NB4 (cell line): ENCODE results near the gene TBC1D4.

Experiments
- DNase-seq: peaks from one replicate; pipeline ENCODE4 v3.0.0; 2010; ENCODE audit warnings: low read depth
- H3K4me3 ChIP-seq: one replicate; pipeline ENCODE4 v1.5.1; 2011; ENCODE audit warnings: mild to moderate bottlenecking, low read depth, low read length, moderate library complexity
- MAX ChIP-seq: IDR thresholded peaks from 2 replicates; pipeline ENCODE4 v1.6.1; 2011; ENCODE audit warnings: low read depth, low read length
- MYC ChIP-seq: IDR thresholded peaks from 2 replicates; pipeline ENCODE4 v1.6.1; 2011; ENCODE audit warnings: low read depth, low read length
- POLR2A ChIP-seq: IDR thresholded peaks from 2 replicates; pipeline ENCODE4 v1.6.1; 2011; ENCODE audit warnings: mild to moderate bottlenecking; ENCODE audit not compliant: insufficient read length; ENCODE audit errors: extremely low read depth
- TF ChIP-seq, protein P1 (sequence below): IDR thresholded peaks from one replicate; pipeline ENCODE4 v1.5.1; 2012; ENCODE audit warnings: low read depth, low read length

The TBC1D4 gene

DNA sequence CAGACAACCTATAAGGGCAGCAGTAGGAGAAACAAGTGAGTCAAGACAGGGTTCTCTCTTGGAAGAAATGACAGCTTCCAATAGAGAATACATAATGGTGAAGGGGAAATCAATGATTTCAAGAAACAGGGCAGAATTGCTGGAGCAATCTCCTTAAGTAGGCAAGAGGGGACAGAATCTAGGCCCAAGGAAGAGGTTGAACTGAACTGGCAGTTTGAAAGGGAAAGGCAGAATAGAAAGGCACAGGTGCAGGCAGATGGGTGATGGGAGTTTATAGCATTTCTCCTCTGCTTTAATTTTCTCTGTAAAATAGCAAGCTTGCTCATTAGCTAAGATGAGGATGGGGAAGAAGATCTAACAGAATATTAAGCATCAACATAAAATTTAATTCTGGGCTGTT is 110.8 kb downstream of the TBC1D4 start:
- TF ChIP-seq MYC (no peak), MAX (no peak), POLR2A (no peak)
- TF ChIP-seq, protein P1, sequence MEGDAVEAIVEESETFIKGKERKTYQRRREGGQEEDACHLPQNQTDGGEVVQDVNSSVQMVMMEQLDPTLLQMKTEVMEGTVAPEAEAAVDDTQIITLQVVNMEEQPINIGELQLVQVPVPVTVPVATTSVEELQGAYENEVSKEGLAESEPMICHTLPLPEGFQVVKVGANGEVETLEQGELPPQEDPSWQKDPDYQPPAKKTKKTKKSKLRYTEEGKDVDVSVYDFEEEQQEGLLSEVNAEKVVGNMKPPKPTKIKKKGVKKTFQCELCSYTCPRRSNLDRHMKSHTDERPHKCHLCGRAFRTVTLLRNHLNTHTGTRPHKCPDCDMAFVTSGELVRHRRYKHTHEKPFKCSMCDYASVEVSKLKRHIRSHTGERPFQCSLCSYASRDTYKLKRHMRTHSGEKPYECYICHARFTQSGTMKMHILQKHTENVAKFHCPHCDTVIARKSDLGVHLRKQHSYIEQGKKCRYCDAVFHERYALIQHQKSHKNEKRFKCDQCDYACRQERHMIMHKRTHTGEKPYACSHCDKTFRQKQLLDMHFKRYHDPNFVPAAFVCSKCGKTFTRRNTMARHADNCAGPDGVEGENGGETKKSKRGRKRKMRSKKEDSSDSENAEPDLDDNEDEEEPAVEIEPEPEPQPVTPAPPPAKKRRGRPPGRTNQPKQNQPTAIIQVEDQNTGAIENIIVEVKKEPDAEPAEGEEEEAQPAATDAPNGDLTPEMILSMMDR = no peak
- H3K4me3 ChIP-seq = no peak overlapping the region
- DNase-seq = no peak

- no peak for DNase-seq
- no peak for TF ChIP-seq POLR2A
- TF ChIP-seq, protein P1 = no peak
- TF ChIP-seq MAX = no peak
- no peak for TF ChIP-seq MYC
- no peak overlapping the region for H3K4me3 ChIP-seq
Measured at GRCh38 chr13:75370774-75371173, 111.2 kb downstream of the TBC1D4 start.

DNA sequence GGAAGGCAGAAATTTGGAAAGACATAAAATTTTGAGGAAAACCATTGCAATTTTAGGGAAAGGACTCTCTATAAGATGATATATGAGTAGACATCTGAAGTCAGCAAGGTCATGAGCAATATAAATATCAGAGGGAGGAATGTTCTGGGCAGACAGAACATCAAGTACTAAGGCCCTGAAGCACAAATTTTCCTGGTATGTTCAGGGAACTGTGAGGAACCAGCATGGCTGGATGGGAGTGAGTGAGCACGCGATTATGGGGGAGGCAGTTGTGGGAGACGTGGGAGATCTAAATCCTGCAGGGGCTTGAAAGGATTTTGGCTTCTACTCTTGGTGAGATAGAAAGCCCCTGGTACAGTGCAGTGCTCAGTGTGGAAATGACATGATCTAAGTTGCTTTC is 112.0 kb downstream of the TBC1D4 start:
- no peak overlapping the region for H3K4me3 ChIP-seq
- TF ChIP-seq, protein P1 = no peak
- TF ChIP-seq MAX (no peak), MYC (no peak), POLR2A (no peak)
- no peak for DNase-seq

DNA sequence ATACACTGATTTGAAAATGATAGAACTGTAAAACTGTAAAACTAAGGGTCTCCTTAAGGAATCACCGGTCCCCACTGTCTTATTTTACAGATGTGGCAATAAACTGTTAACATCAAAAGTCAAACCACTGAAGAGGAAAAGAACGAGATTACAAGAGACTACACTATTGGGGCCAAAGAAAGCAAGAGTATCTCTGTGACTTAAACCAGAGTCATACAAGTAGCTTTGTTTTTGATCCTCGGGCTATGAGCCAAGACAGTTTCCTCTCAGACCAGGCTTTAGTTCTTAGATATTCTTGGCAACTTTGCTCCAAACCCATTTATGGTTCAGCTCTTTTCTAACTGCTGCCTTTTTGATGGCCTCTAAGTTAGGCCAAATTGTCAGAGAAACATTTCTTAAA is 113.8 kb downstream of the TBC1D4 start:
- no peak for TF ChIP-seq MYC
- no peak for TF ChIP-seq MAX
- TF ChIP-seq, protein P1 = no peak
- TF ChIP-seq POLR2A = no peak
- H3K4me3 ChIP-seq = no peak overlapping the region
- DNase-seq = no peak

GRCh38 chr13:75366380-75367280 is 115.3 kb downstream of the TBC1D4 start:
- TF ChIP-seq MYC = no peak
- TF ChIP-seq POLR2A = no peak
- TF ChIP-seq, protein P1 = no peak
- TF ChIP-seq MAX = no peak
- no peak overlapping the region for H3K4me3 ChIP-seq
- DNase-seq = no peak
